Parathyroid adenoma (tissue), 2 donors: ENCODE results near the gene NKTR.

Experiments used
- H2AFZ ChIP-seq: fragments of 300-600 bp; sonication (generic); one replicate; pipeline ENCODE4 v1.7.0; 2017; ENCODE audit warnings: antibody characterized with exemption, mild to moderate bottlenecking
- H3K27ac ChIP-seq: fragments of 300-600 bp; sonication (generic); one replicate; pipeline ENCODE4 v1.7.0; 2017
- H3K27me3 ChIP-seq: fragments of 300-600 bp; sonication (generic); one replicate; pipeline ENCODE4 v1.7.0; 2017; ENCODE audit warnings: low read length; ENCODE audit not compliant: control insufficient read depth, insufficient read depth
- H3K36me3 ChIP-seq: fragments of 300-600 bp; sonication (generic); one replicate; pipeline ENCODE4 v1.7.0; 2017; ENCODE audit warnings: low read length; ENCODE audit not compliant: control insufficient read depth, insufficient read depth
- H3K4me1 ChIP-seq: fragments of 300-600 bp; sonication (generic); one replicate; pipeline ENCODE4 v1.7.0; 2017; ENCODE audit warnings: control low read depth
- H3K4me2 ChIP-seq: fragments of 300-600 bp; sonication (generic); one replicate; pipeline ENCODE4 v1.7.0; 2017; ENCODE audit warnings: low read length
- H3K4me3 ChIP-seq: fragments of 300-600 bp; sonication (generic); one replicate; pipeline ENCODE4 v1.7.0; 2017; ENCODE audit warnings: low read depth, low read length
- H3K79me2 ChIP-seq: fragments of 300-600 bp; sonication (generic); one replicate; pipeline ENCODE4 v1.7.0; 2017; ENCODE audit warnings: control low read depth
- H3K9ac ChIP-seq: fragments of 300-600 bp; sonication (generic); one replicate; pipeline ENCODE4 v1.7.0; 2017; ENCODE audit warnings: mild to moderate bottlenecking
- H3K9me3 ChIP-seq: fragments of 300-600 bp; sonication (generic); one replicate; pipeline ENCODE4 v1.7.0; 2017; ENCODE audit warnings: low read length; ENCODE audit not compliant: control insufficient read depth
- TF ChIP-seq, protein P1 (sequence below): fragments of 300-600 bp; sonication (generic); IDR thresholded peaks from one replicate; pipeline ENCODE4 v1.7.0; 2017; ENCODE audit warnings: antibody characterized with exemption, mild to moderate bottlenecking
- donor health status: primary hyperparathyroidism.

NKTR gene

DNA sequence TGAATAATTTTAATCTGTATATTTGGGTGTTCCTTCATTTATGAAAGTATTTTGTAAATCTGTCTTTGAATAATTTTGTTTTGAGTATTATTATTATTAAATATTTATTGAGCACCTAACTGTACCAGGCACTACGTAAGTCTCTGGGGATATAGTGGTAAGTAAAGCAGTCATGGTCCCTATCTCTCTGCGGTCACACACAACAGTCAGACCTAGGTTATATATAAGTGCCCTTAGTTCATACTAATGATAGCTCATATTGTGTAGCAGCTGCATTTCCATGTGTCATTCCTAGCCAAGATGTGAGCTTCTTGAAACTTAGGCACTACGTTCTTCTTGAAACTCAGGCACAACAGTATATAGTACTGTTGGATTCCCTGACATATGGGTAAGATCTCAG, 12.4 kb downstream of the NKTR start:
- no peaks in the 10 kb centered on the region for H3K9me3 ChIP-seq
- no peaks in the 10 kb centered on the region for H3K4me1 ChIP-seq
- H3K4me2 ChIP-seq = no peak overlapping the region
- peaks cover 53% of the 10 kb centered on the region for H3K79me2 ChIP-seq
- H2AFZ ChIP-seq = no peak overlapping the region
- H3K27me3 ChIP-seq = no peaks in the 10 kb centered on the region
- H3K36me3 ChIP-seq = no peaks in the 10 kb centered on the region
- TF ChIP-seq, protein P1, sequence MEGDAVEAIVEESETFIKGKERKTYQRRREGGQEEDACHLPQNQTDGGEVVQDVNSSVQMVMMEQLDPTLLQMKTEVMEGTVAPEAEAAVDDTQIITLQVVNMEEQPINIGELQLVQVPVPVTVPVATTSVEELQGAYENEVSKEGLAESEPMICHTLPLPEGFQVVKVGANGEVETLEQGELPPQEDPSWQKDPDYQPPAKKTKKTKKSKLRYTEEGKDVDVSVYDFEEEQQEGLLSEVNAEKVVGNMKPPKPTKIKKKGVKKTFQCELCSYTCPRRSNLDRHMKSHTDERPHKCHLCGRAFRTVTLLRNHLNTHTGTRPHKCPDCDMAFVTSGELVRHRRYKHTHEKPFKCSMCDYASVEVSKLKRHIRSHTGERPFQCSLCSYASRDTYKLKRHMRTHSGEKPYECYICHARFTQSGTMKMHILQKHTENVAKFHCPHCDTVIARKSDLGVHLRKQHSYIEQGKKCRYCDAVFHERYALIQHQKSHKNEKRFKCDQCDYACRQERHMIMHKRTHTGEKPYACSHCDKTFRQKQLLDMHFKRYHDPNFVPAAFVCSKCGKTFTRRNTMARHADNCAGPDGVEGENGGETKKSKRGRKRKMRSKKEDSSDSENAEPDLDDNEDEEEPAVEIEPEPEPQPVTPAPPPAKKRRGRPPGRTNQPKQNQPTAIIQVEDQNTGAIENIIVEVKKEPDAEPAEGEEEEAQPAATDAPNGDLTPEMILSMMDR = no peak
- H3K27ac ChIP-seq = no peak overlapping the region
- H3K9ac ChIP-seq = no peak overlapping the region
- H3K4me3 ChIP-seq = no peak overlapping the region

DNA sequence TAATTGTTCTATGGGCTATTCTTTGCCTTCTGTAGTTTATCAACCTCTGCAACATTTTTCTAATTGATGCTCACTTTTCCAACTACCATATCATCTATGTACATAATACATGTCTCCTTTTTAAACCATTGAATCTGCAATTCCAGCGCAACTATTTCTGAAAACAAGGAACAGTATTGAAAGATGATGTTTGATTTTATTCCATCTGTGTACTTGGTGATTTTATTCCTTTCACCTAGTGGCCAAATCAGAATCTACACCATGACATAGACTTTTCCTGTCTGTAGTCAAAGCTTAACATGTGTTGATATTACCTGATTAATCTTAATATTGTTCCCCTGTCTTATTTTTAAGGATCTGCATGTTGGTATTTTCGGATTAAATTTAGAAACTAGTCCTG, 13.0 kb downstream of the NKTR start:
- Histone ChIP-seq H3K4me2 (no peak overlapping the region), H3K36me3 (no peaks in the 10 kb centered on the region), H2AFZ (no peak overlapping the region), H3K9ac (no peak overlapping the region), H3K4me1 (no peaks in the 10 kb centered on the region), H3K27ac (no peak overlapping the region), H3K9me3 (no peaks in the 10 kb centered on the region), H3K27me3 (no peaks in the 10 kb centered on the region), H3K4me3 (no peak overlapping the region), H3K79me2 (peaks cover 47% of the 10 kb centered on the region)
- TF ChIP-seq, protein P1 = peak; percentile 30

DNA sequence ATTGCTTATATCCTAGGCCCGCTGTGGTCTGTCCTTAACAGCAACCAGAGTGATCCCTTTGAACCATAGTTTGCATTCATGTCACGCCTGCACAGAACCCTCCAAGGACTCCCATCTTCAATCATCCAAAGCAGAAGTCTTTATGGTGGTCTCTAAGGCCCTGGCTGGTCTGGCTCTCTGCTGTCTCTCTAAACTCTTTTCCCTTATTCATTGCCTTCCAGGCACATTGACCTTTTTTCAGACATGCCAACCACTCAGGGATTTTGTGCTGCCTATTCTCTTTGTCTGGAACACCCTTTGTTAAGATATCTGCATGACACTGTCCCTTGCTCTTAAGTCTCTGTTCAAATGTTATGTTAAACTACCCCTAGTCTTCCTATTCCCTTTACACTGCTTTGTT, 31.1 kb downstream of the NKTR start:
- H3K27ac ChIP-seq = no peak overlapping the region
- H2AFZ ChIP-seq = no peak overlapping the region
- H3K4me2 ChIP-seq = no peak overlapping the region
- no peak overlapping the region for H3K4me3 ChIP-seq
- H3K79me2 ChIP-seq = peaks cover 3% of the 10 kb centered on the region
- no peaks in the 10 kb centered on the region for H3K4me1 ChIP-seq
- no peaks in the 10 kb centered on the region for H3K9me3 ChIP-seq
- H3K27me3 ChIP-seq = no peaks in the 10 kb centered on the region
- TF ChIP-seq, protein P1 = no peak
- H3K9ac ChIP-seq = no peak overlapping the region
- H3K36me3 ChIP-seq = no peaks in the 10 kb centered on the region

DNA sequence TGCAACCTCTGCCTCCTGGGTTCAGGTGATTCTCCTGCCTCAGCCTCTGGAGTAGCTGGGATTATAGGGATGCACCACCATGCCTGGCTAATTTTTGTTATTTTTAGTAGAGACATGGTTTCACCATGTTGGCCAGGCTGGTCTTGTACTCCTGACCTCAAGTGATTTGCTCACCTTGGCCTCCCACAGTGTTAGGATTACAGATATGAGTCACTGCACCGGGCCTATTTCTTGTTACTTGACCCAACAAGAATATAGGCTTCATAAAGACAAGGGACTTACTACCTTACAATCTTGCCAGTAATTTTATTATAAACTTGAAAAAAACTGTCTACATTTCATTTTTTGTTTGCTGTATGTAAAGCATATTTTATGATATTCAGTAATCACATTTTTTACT, 31.7 kb downstream of the NKTR start:
- H3K36me3 ChIP-seq = no peaks in the 10 kb centered on the region
- no peaks in the 10 kb centered on the region for H3K9me3 ChIP-seq
- TF ChIP-seq, protein P1 = no peak
- peaks cover 3% of the 10 kb centered on the region for H3K79me2 ChIP-seq
- H3K4me3 ChIP-seq = no peak overlapping the region
- H3K4me1 ChIP-seq = no peaks in the 10 kb centered on the region
- H3K27me3 ChIP-seq = no peaks in the 10 kb centered on the region
- H3K27ac ChIP-seq = no peak overlapping the region
- no peak overlapping the region for H2AFZ ChIP-seq
- no peak overlapping the region for H3K4me2 ChIP-seq
- H3K9ac ChIP-seq = no peak overlapping the region

DNA sequence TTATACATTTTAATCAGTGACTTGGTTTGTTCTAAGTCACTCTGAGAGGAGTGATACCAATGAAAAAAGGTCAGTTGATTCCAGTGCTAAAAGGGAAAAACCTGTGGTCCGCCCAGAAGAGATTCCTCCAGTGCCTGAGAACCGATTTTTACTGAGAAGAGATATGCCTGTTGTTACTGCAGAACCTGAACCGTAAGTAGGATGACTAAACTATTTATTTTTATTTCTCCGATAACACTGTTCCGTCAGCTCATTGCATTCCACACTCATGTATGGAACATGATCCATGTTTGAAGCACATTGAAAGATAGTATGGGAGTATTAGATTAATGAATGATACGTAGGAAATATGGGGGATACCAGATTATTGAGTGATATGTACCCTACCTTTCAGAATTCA, 33.1 kb downstream of the NKTR start:
- Histone ChIP-seq H3K79me2 (peaks cover 3% of the 10 kb centered on the region), H3K4me1 (peaks cover 4% of the 10 kb centered on the region), H3K9ac (no peak overlapping the region), H3K4me2 (no peak overlapping the region), H3K27me3 (no peaks in the 10 kb centered on the region), H3K36me3 (no peaks in the 10 kb centered on the region), H2AFZ (no peak overlapping the region), H3K4me3 (no peak overlapping the region), H3K27ac (no peak overlapping the region), H3K9me3 (no peaks in the 10 kb centered on the region)
- TF ChIP-seq, protein P1 = no peak
